Fibroblast of lung (primary cell): ENCODE measurements around the gene POTEH. TPM values are rescaled to one million over a fixed set of nuclear protein-coding genes. Genes with fewer than 3 reads are reported as not detected.
"Not testable (repeated sequence)": the region's sequence is repeated elsewhere in the genome, so short reads cannot be mapped to it uniquely, and the experiment has no call there.

ENCODE experiments used
- DNase-seq, 2 donors: peaks; one replicate each; pipeline versions ENCODE4 v3.0.0 to v3.0.0-alpha.2; 2010; ENCODE audit warnings: low read depth in 2 of 2
- H2AFZ ChIP-seq: 2 replicates; pipeline ENCODE4 v1.5.1; 2012; ENCODE audit warnings: low read length, control low read depth, inconsistent platforms
- H3K27ac ChIP-seq: 2 replicates; pipeline ENCODE4 v1.5.1; 2011; ENCODE audit warnings: low read length, control low read depth; ENCODE audit not compliant: insufficient read depth
- H3K27me3 ChIP-seq: 2 replicates; pipeline ENCODE4 v1.5.1; 2011; ENCODE audit warnings: mild to moderate bottlenecking, low read length; ENCODE audit not compliant: control insufficient read depth, insufficient read depth
- H3K36me3 ChIP-seq: 2 replicates; pipeline ENCODE4 v1.5.1; 2011; ENCODE audit warnings: low read length; ENCODE audit not compliant: control insufficient read depth, insufficient read depth
- H3K4me1 ChIP-seq: 2 replicates; pipeline ENCODE4 v1.5.1; 2011; ENCODE audit warnings: low read length; ENCODE audit not compliant: control insufficient read depth, insufficient read depth; ENCODE audit errors: extremely low read depth
- H3K4me2 ChIP-seq: 2 replicates; pipeline ENCODE4 v1.5.1; 2011; ENCODE audit warnings: low read length, control low read depth; ENCODE audit not compliant: insufficient read depth; ENCODE audit errors: extremely low read depth
- H3K4me3 ChIP-seq, 4 experiments: fragments of 200-600 bp in 1 of 4; sonication (generic) in 1 of 4; replicated peaks in 1 of 4; 2 replicates each; pipeline ENCODE4 v1.5.1; 2011 to 2016; ENCODE audit warnings: low read length in 4 of 4, low read depth in 3 of 4, mild to moderate bottlenecking in 3 of 4, control low read depth in 2 of 4, inconsistent platforms in 1 of 4, mixed read lengths in 1 of 4; ENCODE audit not compliant: insufficient read depth in 1 of 4; ENCODE audit errors: control extremely low read depth in 1 of 4
- H3K79me2 ChIP-seq: 2 replicates; pipeline ENCODE4 v1.5.1; 2012; ENCODE audit warnings: mild to moderate bottlenecking, low read length, inconsistent platforms; ENCODE audit not compliant: control insufficient read depth, insufficient read depth
- H3K9ac ChIP-seq: 2 replicates; pipeline ENCODE4 v1.5.1; 2011; ENCODE audit warnings: mild to moderate bottlenecking, low read length, control low read depth; ENCODE audit not compliant: insufficient read depth
- H3K9me3 ChIP-seq: 2 replicates; pipeline ENCODE4 v1.5.1; 2012; ENCODE audit warnings: low read depth, low read length; ENCODE audit not compliant: control insufficient read depth, insufficient read depth
- H4K20me1 ChIP-seq: 2 replicates; pipeline ENCODE4 v1.5.1; 2011; ENCODE audit warnings: low read length; ENCODE audit not compliant: control insufficient read depth, insufficient read depth; ENCODE audit errors: extremely low read depth
- polyA minus RNA-seq: library from RNA; depleted of rRNA, polyadenylated mRNA; stranded (reverse); fragments of >200 nt; gene quantifications from 2 replicates; pipeline ENCODE4 v1.2.3, GENCODE V29; 2011; ENCODE audit warnings: low replicate concordance
- polyA plus RNA-seq, 2 donors: library from polyadenylated mRNA; depleted of rRNA in 1 of 2; stranded (reverse) in 1 of 2; unstranded in 1 of 2; fragments of >200 nt; gene quantifications; 2 replicates each; pipeline ENCODE4 v1.2.1, GENCODE V29; 2011 to 2012; ENCODE audit warnings: missing spikeins in 1 of 2
- total RNA-seq: library from RNA; depleted of rRNA; stranded (reverse); fragments of >200 nt; gene quantifications from 2 replicates; pipeline ENCODE4 v1.2.1, GENCODE V29; 2014

POTEH gene
- total RNA-seq (not detected in 2 replicates), polyA plus RNA-seq (not detected in 2 replicates), polyA minus RNA-seq (not detected in 2 replicates)
- polyA plus RNA-seq (2012) = not detected in 2 replicates

GRCh38 chr22:15689749-15690125, at the start of gene POTEH:
TSS of gene POTEH (plus strand) at chr22:15690026. CDS start at chr22:15690078, 52 bp downstream.
- H3K36me3 ChIP-seq, H3K9ac ChIP-seq, H3K4me2 ChIP-seq, H3K27ac ChIP-seq, H3K27me3 ChIP-seq, H4K20me1 ChIP-seq, H3K4me1 ChIP-seq, H2AFZ ChIP-seq, DNase-seq, H3K79me2 ChIP-seq, H3K4me3 ChIP-seq, H3K9me3 ChIP-seq: not testable (repeated sequence)

GRCh38 chr22:15642288-15642861, 47.5 kb upstream of the POTEH start:
- H3K27ac ChIP-seq, H3K4me1 ChIP-seq, H3K9ac ChIP-seq, H3K36me3 ChIP-seq, DNase-seq, H3K27me3 ChIP-seq, H4K20me1 ChIP-seq, H3K4me3 ChIP-seq, H3K4me2 ChIP-seq, H3K79me2 ChIP-seq, H3K9me3 ChIP-seq, H2AFZ ChIP-seq: not testable (repeated sequence)

DNA sequence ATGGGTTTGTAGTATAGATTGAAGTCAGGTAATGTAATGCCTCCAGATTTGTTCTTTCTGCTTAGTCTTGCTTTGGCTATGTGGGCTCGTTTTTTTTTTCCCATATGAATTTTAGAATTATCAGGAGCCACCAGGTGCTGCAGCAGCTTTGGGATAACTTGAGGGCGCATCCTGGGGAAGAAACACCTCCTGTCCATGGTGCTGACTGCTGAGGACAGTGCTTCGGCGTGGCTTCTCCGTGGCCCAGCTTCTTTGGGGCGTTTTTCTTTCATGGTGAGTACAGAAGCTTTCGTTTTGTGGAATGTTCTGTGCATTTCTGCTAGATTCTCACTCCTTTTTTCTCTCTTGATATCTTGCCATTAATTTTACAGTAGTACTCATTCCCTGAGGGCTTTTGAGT, 37.9 kb upstream of the POTEH start:
- H3K27me3 ChIP-seq, H3K36me3 ChIP-seq, H3K4me2 ChIP-seq, H3K27ac ChIP-seq, H3K79me2 ChIP-seq, H3K4me1 ChIP-seq, H2AFZ ChIP-seq, H3K9ac ChIP-seq, H3K4me3 ChIP-seq, H3K9me3 ChIP-seq, DNase-seq, H4K20me1 ChIP-seq: not testable (repeated sequence)

DNA sequence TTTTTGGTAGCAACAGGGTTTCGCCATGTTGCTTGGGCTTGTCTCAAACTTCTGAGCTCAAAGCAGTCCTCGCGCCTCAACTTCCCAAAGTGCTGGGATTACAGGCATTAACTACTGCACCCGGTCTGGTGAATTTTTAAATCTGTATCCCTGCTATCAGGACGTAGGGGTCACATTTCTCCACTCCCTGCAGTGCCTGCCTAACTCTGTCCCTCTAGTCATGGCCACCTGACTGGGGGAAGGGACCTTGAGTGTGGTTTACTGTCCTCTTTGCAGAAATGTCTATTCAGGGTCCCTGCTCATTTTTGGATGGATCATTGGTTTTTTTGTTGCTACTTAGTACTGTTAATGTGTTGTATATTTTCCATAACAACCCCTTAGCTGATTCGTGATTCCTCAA, 37.1 kb upstream of the POTEH start:
- H3K4me1 ChIP-seq, H3K4me2 ChIP-seq, DNase-seq, H4K20me1 ChIP-seq, H3K79me2 ChIP-seq, H3K27me3 ChIP-seq, H3K9me3 ChIP-seq, H3K36me3 ChIP-seq, H3K4me3 ChIP-seq, H3K27ac ChIP-seq, H3K9ac ChIP-seq, H2AFZ ChIP-seq: not testable (repeated sequence)

DNA sequence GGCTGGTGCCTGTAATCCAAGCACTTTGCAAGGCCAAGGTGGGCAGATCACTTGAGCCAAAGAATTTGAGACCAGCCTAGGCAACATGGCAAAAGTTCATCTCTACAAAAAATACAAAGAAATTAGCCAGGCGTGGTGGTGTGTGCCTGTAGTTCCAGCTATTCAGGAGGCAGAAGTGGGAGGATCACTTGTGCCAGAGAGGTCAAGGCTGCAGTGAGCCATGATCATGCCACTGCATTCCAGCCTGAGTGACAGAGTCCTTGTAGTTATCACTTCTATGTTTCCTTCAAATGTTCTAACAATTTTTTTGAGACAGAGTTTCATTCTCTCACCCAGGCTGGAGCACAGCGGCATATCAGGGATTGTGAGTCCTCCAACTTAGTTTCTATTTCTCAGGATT, 36.6 kb upstream of the POTEH start:
- not testable (repeated sequence) for H3K4me3 ChIP-seq, H3K4me1 ChIP-seq, DNase-seq, H3K9ac ChIP-seq, H2AFZ ChIP-seq, H3K4me2 ChIP-seq, H3K9me3 ChIP-seq, H3K27me3 ChIP-seq, H3K27ac ChIP-seq, H3K36me3 ChIP-seq, H3K79me2 ChIP-seq, H4K20me1 ChIP-seq

DNA sequence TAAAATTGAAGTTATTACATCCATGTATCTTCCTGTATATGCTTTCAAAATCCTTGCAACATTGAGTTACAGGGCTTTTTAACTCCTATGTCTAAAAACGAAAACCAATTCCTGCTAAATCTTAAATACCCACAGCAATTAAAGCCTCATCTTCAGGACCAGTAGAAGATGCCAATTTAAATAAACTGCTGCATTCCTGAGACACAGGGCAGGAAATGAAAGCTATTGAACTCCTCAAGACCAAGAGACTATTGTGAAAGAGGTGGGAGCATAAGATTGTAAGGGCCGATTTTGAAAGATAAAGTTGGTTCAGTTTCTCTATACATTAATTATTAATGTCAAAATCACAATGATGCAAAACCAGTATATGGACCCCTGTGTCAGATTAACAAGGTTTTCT, 28.7 kb upstream of the POTEH start:
- H3K4me1 ChIP-seq, H3K4me2 ChIP-seq, H3K27ac ChIP-seq, H3K27me3 ChIP-seq, H3K9ac ChIP-seq, H3K9me3 ChIP-seq, H3K79me2 ChIP-seq, DNase-seq, H3K4me3 ChIP-seq, H2AFZ ChIP-seq, H3K36me3 ChIP-seq, H4K20me1 ChIP-seq: not testable (repeated sequence)

- H4K20me1 ChIP-seq = not testable (repeated sequence)
Observed at GRCh38 chr22:15664682-15665081, 25.1 kb upstream of the POTEH start.

More at GRCh38 chr22:15664682-15665081, 25.1 kb upstream of the POTEH start:
- H3K4me2 ChIP-seq, H3K27ac ChIP-seq, DNase-seq, H2AFZ ChIP-seq, H3K27me3 ChIP-seq, H3K79me2 ChIP-seq, H3K9me3 ChIP-seq, H3K36me3 ChIP-seq, H3K9ac ChIP-seq, H3K4me3 ChIP-seq, H3K4me1 ChIP-seq: not testable (repeated sequence)
